GM18951 (cell line): ENCODE data around the gene PIGN.
"Not testable (repeated sequence)": the region's sequence is repeated elsewhere in the genome, so short reads cannot be mapped to it uniquely, and the experiment has no call there.

ENCODE experiments used
- POLR2A ChIP-seq: IDR thresholded peaks from 4 replicates; pipeline ENCODE4 v1.6.1; 2011; ENCODE audit warnings: mild to moderate bottlenecking; ENCODE audit not compliant: insufficient read length, insufficient read depth; ENCODE audit errors: extremely low read depth
- in situ Hi-C: fragments of 300-500 bp; cut with MboI; formaldehyde crosslinking; loops from one replicate; pipeline ENCODE4 v1.12.0; 2022; ENCODE audit warnings: low sequenced_read_pairs, mixed read lengths, inconsistent platforms; ENCODE audit not compliant: unreplicated experiment

PIGN gene

GRCh38 chr18:62198259-62198658, 11.4 kb upstream of the PIGN start:
- TF ChIP-seq POLR2A: no peak
- in situ Hi-C loops: loop anchor here (5.0 to 25.0 kb wide), 2 partner anchors 39 to 364 kb away; no protein-coding TSS in a partner anchor

DNA sequence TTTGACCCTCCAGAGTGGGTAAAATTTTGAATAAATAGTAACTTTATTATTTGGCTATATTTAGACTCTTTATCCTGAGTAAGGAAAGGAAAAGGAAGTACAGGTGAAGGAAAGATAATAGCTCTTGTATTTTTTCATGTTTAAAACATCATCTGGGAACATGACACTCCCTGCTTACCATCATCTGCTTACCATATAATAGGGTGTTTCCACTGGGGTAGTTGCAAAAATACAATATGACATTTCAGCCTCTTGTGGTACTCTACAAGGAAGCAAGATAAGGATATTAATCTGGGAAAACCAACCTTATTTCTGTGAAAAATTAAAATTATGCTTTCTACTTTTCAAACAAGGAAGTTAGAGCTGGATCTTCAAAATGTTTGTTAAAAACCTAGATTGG, 10.1 kb upstream of the PIGN start:
- in situ Hi-C loops: loop anchor here (5.0 to 25.0 kb wide), 2 partner anchors 40 to 365 kb away; no protein-coding TSS in a partner anchor
- no peak for TF ChIP-seq POLR2A

DNA sequence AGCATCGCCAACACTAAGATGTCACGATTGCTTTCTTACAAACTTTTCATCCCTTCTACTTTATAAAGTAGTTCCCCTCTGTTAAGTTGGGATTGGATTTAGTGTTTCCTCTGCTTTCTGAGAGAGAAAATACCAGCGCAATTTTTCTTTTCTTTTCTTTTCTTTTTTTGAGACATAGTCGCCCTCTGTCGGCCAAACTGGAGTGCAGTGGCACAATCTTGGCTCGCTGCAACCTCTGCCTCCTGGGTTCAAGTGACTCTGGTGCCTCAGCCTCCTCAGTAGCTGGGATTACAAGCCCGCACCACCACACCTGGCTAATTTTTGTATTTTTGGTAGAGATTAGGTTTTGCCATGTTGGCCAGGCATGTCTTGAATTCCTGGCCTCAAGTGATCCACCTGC, 9.2 kb upstream of the PIGN start:
- in situ Hi-C loops: loop anchor here (5.0 to 25.0 kb wide), 2 partner anchors 41 to 366 kb away; no protein-coding TSS in a partner anchor
- no peak for TF ChIP-seq POLR2A

GRCh38 chr18:62189208-62189607, 2.4 kb upstream of the PIGN start:
- TF ChIP-seq POLR2A: no peak
- in situ Hi-C loops: loop anchor here (25.0 kb wide), 1 partner anchor 373 kb away; no protein-coding TSS in a partner anchor

DNA sequence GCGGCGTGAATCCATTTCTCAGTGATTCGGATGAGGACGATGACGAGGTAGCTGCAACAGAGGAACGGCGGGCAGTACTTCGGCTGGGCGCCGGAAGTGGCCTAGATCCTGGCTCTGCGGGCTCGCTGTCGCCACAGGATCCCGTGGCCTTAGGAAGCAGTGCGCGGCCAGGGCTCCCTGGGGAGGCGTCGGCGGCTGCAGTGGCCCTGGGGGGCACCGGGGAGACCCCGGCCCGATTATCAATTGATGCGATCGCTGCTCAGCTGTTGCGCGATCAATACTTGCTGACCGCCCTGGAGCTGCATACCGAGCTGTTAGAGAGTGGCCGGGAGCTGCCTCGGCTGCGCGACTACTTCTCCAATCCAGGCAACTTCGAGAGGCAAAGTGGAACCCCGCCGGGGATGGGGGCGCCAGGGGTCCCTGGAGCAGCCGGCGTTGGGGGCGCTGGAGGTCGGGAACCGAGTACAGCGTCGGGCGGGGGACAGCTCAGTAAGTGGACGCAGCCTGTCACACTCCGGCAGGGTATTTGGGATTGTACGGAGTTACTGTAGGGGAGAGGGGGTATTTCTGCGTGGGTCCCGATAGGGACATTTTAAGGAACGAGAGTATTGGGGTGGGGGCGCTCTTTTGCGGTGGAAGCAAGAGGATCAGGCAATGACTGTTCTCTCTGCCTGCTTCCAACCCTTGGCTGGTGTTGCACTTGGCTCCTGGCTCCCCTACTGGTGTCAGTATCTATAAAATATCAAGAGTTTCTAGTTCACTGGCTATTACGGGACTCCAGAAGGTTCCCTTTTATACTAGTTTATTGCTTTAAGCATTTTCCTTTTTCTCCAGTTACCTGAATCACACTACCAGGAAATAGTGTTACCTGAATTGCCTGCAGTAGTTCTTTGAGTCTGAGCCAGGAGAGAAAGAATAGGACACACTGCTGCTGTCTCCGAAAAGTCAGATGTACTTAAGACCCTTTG, 971 bp upstream of the PIGN start:
- no peak for TF ChIP-seq POLR2A

DNA sequence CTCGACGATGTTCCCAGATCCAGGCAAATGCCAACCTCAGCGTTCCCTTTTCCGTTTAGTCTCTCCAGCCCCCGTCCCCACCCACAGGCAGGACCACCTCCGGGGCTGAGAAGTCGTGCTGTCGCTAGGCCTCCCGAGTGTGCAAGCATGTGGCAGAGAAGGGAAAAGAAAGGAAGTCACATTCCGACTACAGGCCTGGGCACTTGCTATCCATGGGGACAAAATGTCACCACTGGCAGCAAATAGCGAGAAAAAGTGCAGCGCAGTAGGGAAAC, 420 bp downstream of the PIGN start:
- no peak for TF ChIP-seq POLR2A
- in situ Hi-C loops: loop anchor here (25.0 kb wide), 1 partner anchor 376 kb away; no protein-coding TSS in a partner anchor

More for the DNA sequence above, 971 bp upstream of the PIGN start:
- in situ Hi-C loops: loop anchor here (25.0 kb wide), 1 partner anchor 374 kb away; no protein-coding TSS in a partner anchor

DNA sequence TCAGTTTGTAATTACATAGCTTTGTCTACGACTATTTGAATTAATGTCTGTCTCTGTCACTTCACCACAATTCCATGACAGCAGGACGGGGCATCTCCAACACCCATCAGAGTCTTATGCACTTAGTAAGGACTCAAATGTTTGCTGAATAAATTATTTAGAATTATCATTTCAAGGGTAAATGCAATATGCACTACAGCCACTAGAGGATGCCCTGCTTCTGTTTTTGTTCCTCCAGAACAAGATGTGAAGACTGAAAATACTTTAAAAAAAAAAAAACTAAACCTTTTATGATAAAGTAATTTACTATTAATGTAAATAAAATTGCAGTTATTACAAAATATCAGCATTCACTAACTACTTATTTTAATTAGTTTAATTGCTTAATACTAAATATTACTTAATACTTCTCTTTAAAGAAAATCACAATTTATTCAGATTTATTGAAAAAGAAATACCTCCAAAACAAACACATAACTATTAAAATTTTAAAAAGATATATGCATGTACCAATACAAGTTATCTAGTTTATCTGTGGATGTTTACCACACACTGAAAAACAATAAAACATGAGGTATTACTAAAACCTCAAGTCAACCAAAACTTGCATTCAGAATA, 3.2 kb downstream of the PIGN start:
- no peak for TF ChIP-seq POLR2A
- in situ Hi-C loops: loop anchor here (25.0 kb wide), 1 partner anchor 379 kb away; no protein-coding TSS in a partner anchor

- no peak for TF ChIP-seq POLR2A
- in situ Hi-C loops: loop anchor here (25.0 kb wide), 1 partner anchor 380 kb away; no protein-coding TSS in a partner anchor
Measured at GRCh38 chr18:62182220-62182619, 4.6 kb downstream of the PIGN start.

- in situ Hi-C loops: loop anchor here (25.0 kb wide), 1 partner anchor 383 kb away; no protein-coding TSS in a partner anchor
- TF ChIP-seq POLR2A: no peak
Measured at GRCh38 chr18:62179213-62179612, 7.6 kb downstream of the PIGN start.

DNA sequence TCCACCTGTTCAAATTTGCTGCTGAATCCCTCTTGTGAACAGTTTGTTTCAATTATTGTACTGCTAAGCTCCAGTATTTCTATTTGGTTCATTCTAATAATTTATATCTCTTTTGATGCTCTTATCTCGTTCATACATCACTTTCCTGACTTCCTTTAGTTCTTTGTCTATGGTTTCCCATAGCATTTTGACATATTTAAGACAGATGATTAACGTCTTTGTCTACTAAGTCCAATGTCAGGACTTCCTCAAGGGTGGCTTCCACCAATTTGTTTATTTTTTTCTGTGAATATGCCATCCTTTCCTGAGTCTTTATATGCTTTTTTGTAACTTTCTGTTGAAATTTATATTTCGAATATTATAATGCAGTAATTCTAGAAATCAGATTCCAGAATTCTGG, 9.6 kb downstream of the PIGN start:
- in situ Hi-C loops: loop anchor here (25.0 kb wide), 1 partner anchor 385 kb away; no protein-coding TSS in a partner anchor
- no peak for TF ChIP-seq POLR2A

DNA sequence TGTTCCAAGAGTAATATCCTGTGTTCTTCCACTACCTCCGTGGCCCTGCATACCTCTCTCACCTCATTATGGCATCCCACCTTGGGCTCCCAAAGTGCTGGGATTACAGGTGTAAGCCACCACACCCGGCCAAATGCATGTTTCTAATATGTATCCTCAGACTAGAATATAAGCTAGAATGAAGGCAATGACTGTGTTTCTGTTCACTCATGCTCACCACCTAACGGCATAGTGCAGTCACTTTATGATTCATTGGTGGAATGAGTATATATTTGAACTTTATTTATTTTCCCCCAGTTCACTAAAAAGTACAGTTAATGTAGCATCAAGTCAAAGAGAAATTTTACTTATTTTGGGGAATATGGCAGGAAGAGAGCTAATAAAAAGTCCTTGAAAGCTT, 11.3 kb downstream of the PIGN start:
- no peak for TF ChIP-seq POLR2A
- in situ Hi-C loops: loop anchor here (25.0 kb wide), 1 partner anchor 387 kb away; no protein-coding TSS in a partner anchor

GRCh38 chr18:62172298-62172697, 14.6 kb downstream of the PIGN start:
- in situ Hi-C loops: no loop called here
- no peak for TF ChIP-seq POLR2A

GRCh38 chr18:62170857-62171256, 16.0 kb downstream of the PIGN start:
- in situ Hi-C loops: no loop called here
- no peak for TF ChIP-seq POLR2A

DNA sequence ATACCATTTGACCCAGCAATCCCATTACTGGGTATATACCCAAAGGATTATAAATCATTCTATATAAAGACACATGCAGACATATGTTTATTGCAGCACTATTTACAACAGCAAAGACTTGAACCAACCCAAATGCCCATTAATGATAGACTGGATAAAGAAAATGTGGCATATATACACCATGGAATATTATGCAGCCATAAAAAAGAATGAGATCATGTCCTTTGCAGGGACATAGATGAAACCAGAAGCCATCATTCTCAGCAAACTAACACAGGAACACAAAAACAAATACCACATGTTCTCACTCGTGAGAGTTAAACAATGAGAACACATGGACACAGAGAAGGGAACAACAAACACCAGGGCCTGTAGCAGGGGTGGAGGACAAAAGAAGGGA, 20.3 kb downstream of the PIGN start:
- in situ Hi-C loops: not testable (repeated sequence)

GRCh38 chr18:62165583-62165982, 21.3 kb downstream of the PIGN start:
- TF ChIP-seq POLR2A: no peak
- in situ Hi-C loops: no loop called here
